GM19438 (cell line): ENCODE measurements around the gene PLXDC1.
"Not testable (repeated sequence)": the region's sequence is repeated elsewhere in the genome, so short reads cannot be mapped to it uniquely, and the experiment has no call there.

Experiments
- ATAC-seq: cut with Tn5 transposase; IDR thresholded peaks from one replicate; pipeline ENCODE4 v1.9.1; 2021; ENCODE audit warnings: low read depth; ENCODE audit not compliant: unreplicated experiment

PLXDC1 gene

DNA sequence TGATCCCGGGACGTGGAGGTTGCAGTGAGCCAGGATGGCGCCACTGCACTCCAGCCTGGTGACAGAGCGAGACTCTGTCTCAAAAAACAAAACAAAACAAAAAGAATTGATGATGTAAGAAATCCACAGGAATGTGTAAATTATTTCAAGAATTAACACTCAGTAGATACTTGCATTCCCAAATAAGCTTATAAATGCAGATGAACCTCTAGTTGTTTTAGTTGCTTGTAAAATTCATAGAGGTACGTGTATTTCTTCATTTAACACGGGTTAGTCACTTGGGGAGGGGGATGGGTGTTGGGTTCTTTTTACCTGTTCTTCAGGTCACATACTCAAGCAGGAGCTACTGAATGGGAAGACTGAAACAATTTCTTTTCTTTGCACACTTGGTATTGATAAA, 128.5 kb downstream of the PLXDC1 start:
- no peak for ATAC-seq

DNA sequence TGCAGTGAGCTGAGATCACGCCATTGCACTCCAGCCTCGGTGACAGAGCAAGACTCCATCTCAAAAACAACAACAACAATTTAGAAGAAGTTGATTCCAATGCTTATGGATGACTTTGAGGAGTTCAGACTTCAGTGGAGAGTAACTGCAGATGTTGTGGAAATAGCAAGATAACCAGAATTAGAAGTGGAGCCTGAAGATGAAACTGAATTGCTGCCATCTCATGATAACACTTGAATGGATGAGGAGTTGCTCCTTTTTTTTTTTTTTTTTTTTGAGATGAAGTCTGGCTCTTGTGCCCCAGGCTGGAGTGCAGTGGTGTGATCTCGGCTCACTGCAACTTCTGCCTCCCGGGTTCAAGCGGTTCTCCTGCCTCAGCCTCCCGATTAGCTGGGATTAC, 131.4 kb downstream of the PLXDC1 start:
- ATAC-seq = not testable (repeated sequence)

DNA sequence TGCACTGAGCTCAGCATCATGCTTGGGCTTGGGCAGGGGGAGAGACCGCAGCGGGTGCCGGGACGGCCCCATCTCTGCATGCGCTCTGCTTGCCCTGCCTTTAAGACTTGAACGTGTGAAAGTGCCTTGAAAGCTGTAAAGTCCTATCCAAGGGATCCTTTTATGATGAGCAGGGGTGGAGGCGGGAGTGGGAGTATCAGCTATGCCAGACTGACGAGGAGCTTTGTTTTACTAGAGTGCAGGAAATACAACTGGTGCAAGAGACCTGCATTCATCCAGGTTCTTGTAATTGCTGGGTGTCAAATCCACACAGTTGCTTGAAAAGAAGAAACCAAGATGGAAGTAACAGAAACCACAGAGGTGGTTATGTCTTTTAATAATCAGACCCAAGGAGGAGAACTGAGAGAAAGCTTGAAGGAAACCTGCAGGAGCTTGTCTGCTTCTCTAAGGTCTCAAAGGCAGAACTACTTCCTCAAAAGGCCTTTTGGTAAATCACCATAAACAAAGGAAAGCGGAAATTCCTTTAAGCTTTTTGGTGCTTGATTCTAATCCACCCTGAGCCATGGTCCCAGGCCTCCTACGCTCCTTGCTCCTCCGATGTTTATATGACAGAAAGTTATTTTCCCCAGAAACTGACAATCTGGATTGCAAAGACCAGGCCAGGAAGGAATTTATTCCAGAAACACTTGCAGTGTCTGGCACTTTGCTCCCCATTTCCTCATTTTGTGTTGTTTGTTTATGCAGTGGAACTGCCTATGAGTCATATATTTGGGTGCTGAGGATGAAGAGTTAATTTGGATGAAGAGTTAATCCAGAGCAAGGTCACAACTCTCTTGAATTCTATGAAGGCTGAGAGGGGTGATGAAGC, 132.9 kb downstream of the PLXDC1 start:
- ATAC-seq = no peak

DNA sequence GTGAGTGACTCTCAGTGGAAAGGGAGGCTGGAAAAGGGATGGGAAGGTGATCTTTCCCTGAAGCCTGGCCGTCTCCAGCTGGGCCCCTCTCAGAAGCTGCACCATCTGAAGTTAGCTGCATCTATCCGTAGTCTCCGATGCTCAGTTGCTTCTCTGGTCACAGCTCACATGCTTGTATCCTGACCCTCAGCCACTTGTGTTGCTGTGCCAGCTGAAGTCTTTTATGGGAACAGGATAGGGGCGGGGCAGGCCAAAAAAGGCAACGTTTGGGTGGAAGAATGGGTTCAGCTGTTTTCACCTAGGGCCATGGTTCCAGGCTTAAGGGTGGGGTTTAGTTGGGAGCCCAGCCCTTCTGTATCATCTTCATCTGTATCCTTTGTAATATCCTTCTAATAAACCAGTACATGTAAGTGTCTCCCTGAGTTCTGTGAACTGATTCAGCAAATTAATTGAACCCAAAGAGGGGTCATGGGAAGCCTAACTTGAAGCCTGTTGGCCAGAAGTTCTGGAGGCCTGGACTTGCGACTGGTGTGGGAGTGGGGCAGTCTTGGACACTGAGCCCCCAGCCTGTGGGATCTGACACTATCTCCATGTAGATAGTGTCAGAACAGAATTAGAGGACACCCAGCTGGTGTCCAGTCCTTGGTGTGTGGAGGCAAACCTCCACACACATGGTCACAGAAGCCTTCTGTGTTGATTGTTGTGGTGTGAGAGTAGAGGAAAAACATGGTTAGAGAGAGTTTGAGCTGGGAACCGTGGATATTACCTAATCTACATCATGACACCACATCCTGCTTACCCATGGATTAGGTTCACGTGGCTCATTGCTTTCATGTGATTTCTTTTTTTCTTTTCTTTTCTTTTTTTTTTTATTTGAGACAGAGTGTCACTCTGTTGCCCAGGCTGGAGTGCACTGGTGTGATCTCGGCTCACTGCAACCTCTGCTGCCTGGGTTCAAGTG, 135.0 kb downstream of the PLXDC1 start:
- ATAC-seq = no peak

DNA sequence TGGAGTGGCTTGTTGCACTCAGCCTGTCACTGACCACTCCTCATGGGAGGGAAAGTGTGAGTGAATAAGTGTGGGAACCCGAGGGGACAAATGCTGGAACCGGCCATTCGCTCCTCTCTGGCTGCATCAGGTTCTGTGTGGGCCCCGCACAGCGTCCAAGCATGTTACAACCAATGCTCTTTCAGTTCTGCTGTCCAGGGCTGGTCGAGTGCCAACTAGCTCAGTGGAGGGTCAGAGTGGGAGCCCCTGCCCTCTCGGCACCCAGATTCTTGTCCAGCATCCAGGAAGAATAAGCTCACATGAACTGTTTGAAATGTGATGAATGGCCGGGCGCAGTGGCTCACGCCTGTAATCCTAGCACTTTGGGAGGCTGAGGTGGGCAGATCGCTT, 135.9 kb downstream of the PLXDC1 start:
- no peak for ATAC-seq

DNA sequence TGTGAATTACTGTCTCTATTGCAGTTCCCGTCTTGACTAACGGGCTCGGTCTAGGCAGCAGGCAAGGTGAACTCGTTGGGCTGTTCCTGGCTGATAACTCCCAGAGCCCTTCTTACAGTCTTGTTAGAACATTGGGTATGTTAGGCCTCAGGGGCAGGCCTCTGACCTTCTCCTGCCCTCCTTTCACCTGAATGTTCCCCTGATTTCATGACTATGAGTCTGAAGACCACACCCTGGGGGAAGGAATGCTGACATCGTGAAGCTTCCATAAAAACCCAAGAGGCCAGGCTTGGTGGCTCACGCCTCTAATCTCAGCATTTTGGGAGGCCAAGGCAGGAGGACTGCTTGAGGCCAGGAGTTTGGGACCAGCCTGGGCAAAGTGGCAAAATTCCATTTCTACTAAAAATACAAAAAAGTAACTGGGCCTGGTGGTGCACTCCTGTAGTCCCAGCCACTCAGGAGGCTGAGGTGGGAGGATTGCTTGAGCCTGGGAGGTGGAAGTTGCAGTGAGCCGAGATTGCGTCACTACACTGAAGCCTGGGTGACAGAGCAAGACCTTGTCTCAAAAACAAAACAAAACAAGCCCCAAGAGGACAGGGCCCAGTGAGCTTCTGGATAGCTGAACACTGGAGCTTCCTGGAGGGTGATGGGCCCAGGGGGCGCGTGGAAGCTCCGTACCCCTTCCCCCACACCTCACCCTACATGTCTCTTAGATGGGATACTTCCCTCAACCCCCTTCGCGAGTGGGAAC, 136.5 kb downstream of the PLXDC1 start:
- no peak for ATAC-seq

DNA sequence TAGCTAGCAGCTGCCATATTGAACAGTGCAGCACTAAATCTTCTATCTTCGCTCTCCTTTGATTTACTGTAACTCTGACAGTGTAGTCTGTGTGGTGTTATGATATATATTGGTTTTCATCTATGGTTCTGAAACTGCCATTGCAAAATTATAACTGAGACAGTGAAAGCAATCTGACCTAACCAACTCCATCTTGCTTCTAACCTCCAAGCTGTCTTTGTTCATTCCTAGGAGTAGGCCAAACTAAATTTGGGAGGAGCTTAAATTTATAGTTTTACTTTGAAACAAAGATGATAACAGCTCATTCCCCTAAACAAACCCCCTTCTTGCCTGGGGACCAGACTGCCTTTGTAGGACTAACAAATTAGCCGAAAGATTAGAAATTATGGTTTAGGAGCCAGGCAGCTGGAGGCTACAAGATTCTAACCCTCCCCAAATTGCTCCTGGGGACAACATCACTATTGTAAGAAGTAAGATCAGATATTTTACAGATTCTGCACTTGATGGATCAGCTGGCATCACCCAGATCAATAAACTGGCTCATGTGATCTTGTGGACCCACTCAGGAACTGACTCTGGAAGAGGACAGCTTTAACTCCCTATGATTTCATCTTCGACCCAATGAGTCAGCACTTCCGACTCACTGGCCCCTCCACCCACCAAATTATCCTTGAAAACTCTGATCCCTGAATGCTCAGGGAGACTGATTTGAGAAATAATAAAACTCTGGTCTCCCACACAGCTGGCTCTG, 137.2 kb downstream of the PLXDC1 start:
- ATAC-seq = no peak
